Measurements from ENCODE around the gene ANAPC16.
"Not testable (repeated sequence)": the region's sequence is repeated elsewhere in the genome, so short reads cannot be mapped to it uniquely, and the experiment has no call there.

ANAPC16 gene

GRCh38 chr10:72211832-72212231, 4.0 kb upstream of the ANAPC16 start:
- DNase-seq (ENCODE audit: low read depth): not testable (repeated sequence)

- no peak for DNase-seq (ENCODE audit: low read depth)
These were observed 2.5 kb downstream of the ANAPC16 start for GRCh38 chr10:72218325-72218724.

GRCh38 chr10:72218726-72219125, 2.9 kb downstream of the ANAPC16 start:
- no peak for DNase-seq (ENCODE audit: low read depth)

- DNase-seq (ENCODE audit: low read depth): no peak
These were observed 3.5 kb downstream of the ANAPC16 start for GRCh38 chr10:72219235-72219814.

GRCh38 chr10:72220637-72221036, 4.8 kb downstream of the ANAPC16 start:
- no peak for DNase-seq (ENCODE audit: low read depth)

GRCh38 chr10:72221278-72221677, 5.5 kb downstream of the ANAPC16 start:
- DNase-seq (ENCODE audit: low read depth): no peak

GRCh38 chr10:72223743-72224101, 7.9 kb downstream of the ANAPC16 start:
- DNase-seq (ENCODE audit: low read depth): no peak

GRCh38 chr10:72224191-72224590, 8.4 kb downstream of the ANAPC16 start:
- DNase-seq (ENCODE audit: low read depth): not testable (repeated sequence)

GRCh38 chr10:72226418-72227027, 10.7 kb downstream of the ANAPC16 start:
- DNase-seq (ENCODE audit: low read depth): no peak

- DNase-seq (ENCODE audit: low read depth): no peak
These were observed 12.0 kb downstream of the ANAPC16 start for GRCh38 chr10:72227826-72228225.

GRCh38 chr10:72228318-72228751, 12.5 kb downstream of the ANAPC16 start:
- DNase-seq (ENCODE audit: low read depth): no peak

- DNase-seq (ENCODE audit: low read depth): no peak
These were observed 13.7 kb downstream of the ANAPC16 start for GRCh38 chr10:72229261-72230251.

GRCh38 chr10:72233621-72234020, 17.8 kb downstream of the ANAPC16 start:
- DNase-seq (ENCODE audit: low read depth): no peak

GRCh38 chr10:72234560-72235095, 18.8 kb downstream of the ANAPC16 start:
- no peak for DNase-seq (ENCODE audit: low read depth)

GRCh38 chr10:72235544-72236279, 19.9 kb downstream of the ANAPC16 start:
- DNase-seq (ENCODE audit: low read depth): no peak

GRCh38 chr10:72238392-72239175, 22.8 kb downstream of the ANAPC16 start:
- DNase-seq (ENCODE audit: low read depth): no peak

GRCh38 chr10:72239409-72239808, 23.6 kb downstream of the ANAPC16 start:
- DNase-seq (ENCODE audit: low read depth): no peak

- DNase-seq (ENCODE audit: low read depth): no peak
These were observed 24.6 kb downstream of the ANAPC16 start for GRCh38 chr10:72240371-72240770.

GRCh38 chr10:72241691-72242252, 26.0 kb downstream of the ANAPC16 start:
- DNase-seq (ENCODE audit: low read depth): no peak

GRCh38 chr10:72242675-72243074, 26.9 kb downstream of the ANAPC16 start:
- no peak for DNase-seq (ENCODE audit: low read depth)
